OCI-LY1 (cell line): Measurements from ENCODE around the gene CEACAM1.
A peak's percentile ranks its signal among the peaks of the same experiment; 100 is the strongest.

Experiments
- H2AFZ ChIP-seq: fragments of 200-600 bp; sonication (generic), shearing (Covaris generic); 2 replicates; pipeline ENCODE4 v1.6.0; 2014; ENCODE audit warnings: antibody characterized with exemption, mild to moderate bottlenecking, low read length
- H3F3A ChIP-seq: fragments of 200-600 bp; sonication (generic), shearing (Covaris generic); 2 replicates; pipeline ENCODE4 v1.6.0; 2014; ENCODE audit warnings: mild to moderate bottlenecking, antibody characterized with exemption, low read length, moderate library complexity; ENCODE audit not compliant: insufficient read depth
- H3K27ac ChIP-seq: fragments of 200-600 bp; sonication (generic); 2 replicates; pipeline ENCODE4 v1.5.1; 2014; ENCODE audit warnings: low read length, mixed run types, mild to moderate bottlenecking, low read depth; ENCODE audit not compliant: poor library complexity, severe bottlenecking
- H3K27me3 ChIP-seq: fragments of 200-600 bp; sonication (generic); 2 replicates; pipeline ENCODE4 v1.6.0; 2014; ENCODE audit warnings: antibody characterized with exemption, mild to moderate bottlenecking, low read length, moderate library complexity; ENCODE audit not compliant: insufficient read depth
- H3K36me3 ChIP-seq: fragments of 200-600 bp; sonication (generic); 2 replicates; pipeline ENCODE4 v1.6.1; 2014; ENCODE audit warnings: mild to moderate bottlenecking, antibody characterized with exemption, low read length, moderate library complexity, mixed read lengths; ENCODE audit not compliant: insufficient read depth
- H3K4me1 ChIP-seq: fragments of 200-600 bp; sonication (generic); 2 replicates; pipeline ENCODE4 v1.5.1; 2014; ENCODE audit warnings: mild to moderate bottlenecking, low read length, moderate library complexity; ENCODE audit not compliant: insufficient read depth, severe bottlenecking
- H3K4me2 ChIP-seq: fragments of 200-600 bp; sonication (generic), shearing (Covaris generic); 2 replicates; pipeline ENCODE4 v1.6.1; 2014; ENCODE audit warnings: low read length
- H3K4me3 ChIP-seq: fragments of 200-600 bp; sonication (generic); 2 replicates; pipeline ENCODE4 v1.5.1; 2014; ENCODE audit warnings: low read length, low read depth, mild to moderate bottlenecking, mixed read lengths; ENCODE audit not compliant: poor library complexity, severe bottlenecking
- H3K79me2 ChIP-seq: fragments of 200-600 bp; shearing (Covaris generic); 2 replicates; pipeline ENCODE4 v1.6.1; 2016; ENCODE audit warnings: mixed run types, low read length, mixed read lengths; ENCODE audit not compliant: insufficient read depth
- H3K9ac ChIP-seq: fragments of 200-600 bp; sonication (generic), shearing (Covaris generic); 2 replicates; pipeline ENCODE4 v1.6.1; 2014; ENCODE audit warnings: mild to moderate bottlenecking, low read length, mixed read lengths
- H3K9me2 ChIP-seq: fragments of 200-600 bp; sonication (generic), shearing (Covaris generic); 2 replicates; pipeline ENCODE4 v1.6.1; 2014; ENCODE audit warnings: low read depth, mild to moderate bottlenecking, low read length, mixed read lengths
- H3K9me3 ChIP-seq: fragments of 200-600 bp; shearing (Covaris generic); 2 replicates; pipeline ENCODE4 v1.6.1; 2014; ENCODE audit warnings: low read length, mixed read lengths
- H4K20me1 ChIP-seq: fragments of 200-600 bp; sonication (generic), shearing (Covaris generic); 2 replicates; pipeline ENCODE4 v1.6.0; 2016; ENCODE audit warnings: mild to moderate bottlenecking, low read length; ENCODE audit not compliant: insufficient read depth
- CTCF ChIP-seq: fragments of 200-600 bp; sonication (generic), shearing (Covaris generic); IDR thresholded peaks from 2 replicates; pipeline ENCODE4 v1.5.1; 2017; ENCODE audit warnings: mild to moderate bottlenecking, antibody characterized with exemption, low read length, moderate library complexity, mixed read lengths
- EZH2 ChIP-seq: fragments of 200-600 bp; sonication (generic), shearing (Covaris generic); IDR thresholded peaks from 2 replicates; pipeline ENCODE4 v1.8.0; 2017; ENCODE audit warnings: borderline replicate concordance, mixed run types, mild to moderate bottlenecking, antibody characterized with exemption, low read length, moderate library complexity, mixed read lengths

Gene CEACAM1

GRCh38 chr19:42528354-42529247, at the start of gene CEACAM1:
CEACAM1 (minus strand) TSS chr19:42528481; CDS start chr19:42528374, 107 bp downstream.
- Histone ChIP-seq H3K27ac (peak within 1 kb of the TSS; percentile 73), H3K9ac (peak within 1 kb of the TSS; percentile 61), H3K9me2 (no peaks in the 10 kb centered on the region), H2AFZ (no peak within 1 kb of the TSS), H3K4me1 (peaks cover 53% of the 10 kb centered on the region), H3K79me2 (no peaks in the 10 kb centered on the region), H3K9me3 (no peaks in the 10 kb centered on the region), H3K27me3 (no peaks in the 10 kb centered on the region), H3K4me3 (peak within 1 kb of the TSS; percentile 58), H4K20me1 (no peaks in the 10 kb centered on the region), H3K4me2 (peak within 1 kb of the TSS; percentile 61), H3K36me3 (no peaks in the 10 kb centered on the region), H3F3A (no peaks in the 10 kb centered on the region)
- TF ChIP-seq EZH2 (no peak), CTCF (no peak)

- Histone ChIP-seq H3K4me2 (no peak overlapping the region), H3K36me3 (no peaks in the 10 kb centered on the region), H2AFZ (no peak overlapping the region), H3K9me2 (no peaks in the 10 kb centered on the region), H3K79me2 (no peaks in the 10 kb centered on the region), H4K20me1 (no peaks in the 10 kb centered on the region), H3K4me3 (no peak overlapping the region), H3K9me3 (no peaks in the 10 kb centered on the region), H3K4me1 (no peaks in the 10 kb centered on the region), H3F3A (no peaks in the 10 kb centered on the region), H3K9ac (no peak overlapping the region), H3K27me3 (peaks cover 3% of the 10 kb centered on the region; the same call in 1 of the 2 replicates), H3K27ac (no peak overlapping the region)
- TF ChIP-seq CTCF (no peak), EZH2 (no peak)
Measured at GRCh38 chr19:42577016-42577415, 48.7 kb upstream of the CEACAM1 start.

- no peak overlapping the region for H3K27ac ChIP-seq
- TF ChIP-seq EZH2 (no peak), CTCF (no peak)
- no peaks in the 10 kb centered on the region for H3K79me2 ChIP-seq
- no peak overlapping the region for H3K4me2 ChIP-seq
- no peak overlapping the region for H2AFZ ChIP-seq
- H3K9me2 ChIP-seq = no peaks in the 10 kb centered on the region
- H4K20me1 ChIP-seq = no peaks in the 10 kb centered on the region
- H3K9ac ChIP-seq = no peak overlapping the region
- no peaks in the 10 kb centered on the region for H3K4me1 ChIP-seq
- no peaks in the 10 kb centered on the region for H3K9me3 ChIP-seq
- H3F3A ChIP-seq = no peaks in the 10 kb centered on the region
- H3K36me3 ChIP-seq = no peaks in the 10 kb centered on the region
- no peak overlapping the region for H3K4me3 ChIP-seq
- peaks cover 3% of the 10 kb centered on the region; the same call in 1 of the 2 replicates for H3K27me3 ChIP-seq
Measured at GRCh38 chr19:42576241-42576640, 48.0 kb upstream of the CEACAM1 start.
